ENCODE measurements around the gene LPCAT4. TPM values are rescaled to one million over a fixed set of nuclear protein-coding genes. Genes with fewer than 3 reads are reported as not detected.
"Not testable (repeated sequence)": the region's sequence is repeated elsewhere in the genome, so short reads cannot be mapped to it uniquely, and the experiment has no call there.

LPCAT4 gene
- total RNA-seq, 1 donor from 2014 or later, result 113 TPM

DNA sequence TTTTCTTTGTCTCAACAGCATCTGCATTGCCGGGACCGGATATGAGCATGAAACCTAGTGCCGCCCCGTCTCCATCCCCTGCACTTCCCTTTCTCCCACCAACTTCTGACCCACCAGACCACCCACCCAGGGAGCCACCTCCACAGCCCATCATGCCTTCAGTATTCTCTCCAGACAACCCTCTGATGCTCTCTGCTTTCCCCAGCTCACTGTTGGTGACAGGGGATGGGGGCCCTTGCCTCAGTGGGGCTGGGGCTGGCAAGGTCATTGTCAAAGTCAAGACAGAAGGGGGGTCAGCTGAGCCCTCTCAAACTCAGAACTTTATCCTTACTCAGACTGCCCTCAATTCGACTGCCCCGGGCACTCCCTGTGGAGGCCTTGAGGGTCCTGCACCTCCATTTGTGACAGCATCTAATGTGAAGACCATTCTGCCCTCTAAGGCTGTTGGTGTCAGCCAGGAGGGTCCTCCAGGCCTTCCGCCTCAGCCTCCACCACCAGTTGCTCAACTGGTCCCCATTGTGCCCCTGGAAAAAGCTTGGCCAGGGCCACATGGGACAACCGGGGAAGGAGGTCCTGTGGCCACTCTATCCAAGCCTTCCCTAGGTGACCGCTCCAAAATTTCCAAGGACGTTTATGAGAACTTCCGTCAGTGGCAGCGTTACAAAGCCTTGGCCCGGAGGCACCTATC is 18.9 kb downstream of the LPCAT4 start:
- no peak overlapping the region for H3K27ac ChIP-seq
- H3K4me1 ChIP-seq, result no peaks in the 10 kb centered on the region
- intact Hi-C loops (cut with DNase I), result loop anchor here (10.0 kb wide), 1 partner anchor 293 kb away; no protein-coding TSS in a partner anchor
- no peak for DNase-seq (ENCODE audit: low spot score in 2 of 2)
- TF ChIP-seq, protein P1, sequence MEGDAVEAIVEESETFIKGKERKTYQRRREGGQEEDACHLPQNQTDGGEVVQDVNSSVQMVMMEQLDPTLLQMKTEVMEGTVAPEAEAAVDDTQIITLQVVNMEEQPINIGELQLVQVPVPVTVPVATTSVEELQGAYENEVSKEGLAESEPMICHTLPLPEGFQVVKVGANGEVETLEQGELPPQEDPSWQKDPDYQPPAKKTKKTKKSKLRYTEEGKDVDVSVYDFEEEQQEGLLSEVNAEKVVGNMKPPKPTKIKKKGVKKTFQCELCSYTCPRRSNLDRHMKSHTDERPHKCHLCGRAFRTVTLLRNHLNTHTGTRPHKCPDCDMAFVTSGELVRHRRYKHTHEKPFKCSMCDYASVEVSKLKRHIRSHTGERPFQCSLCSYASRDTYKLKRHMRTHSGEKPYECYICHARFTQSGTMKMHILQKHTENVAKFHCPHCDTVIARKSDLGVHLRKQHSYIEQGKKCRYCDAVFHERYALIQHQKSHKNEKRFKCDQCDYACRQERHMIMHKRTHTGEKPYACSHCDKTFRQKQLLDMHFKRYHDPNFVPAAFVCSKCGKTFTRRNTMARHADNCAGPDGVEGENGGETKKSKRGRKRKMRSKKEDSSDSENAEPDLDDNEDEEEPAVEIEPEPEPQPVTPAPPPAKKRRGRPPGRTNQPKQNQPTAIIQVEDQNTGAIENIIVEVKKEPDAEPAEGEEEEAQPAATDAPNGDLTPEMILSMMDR (IDR thresholded peaks at IDR 0.05), result no peak
- no peaks in the 10 kb centered on the region for H3K27me3 ChIP-seq
- no peaks in the 10 kb centered on the region for H3K36me3 ChIP-seq
- H3K4me3 ChIP-seq, result no peak overlapping the region
- H3K9me3 ChIP-seq, result no peaks in the 10 kb centered on the region

DNA sequence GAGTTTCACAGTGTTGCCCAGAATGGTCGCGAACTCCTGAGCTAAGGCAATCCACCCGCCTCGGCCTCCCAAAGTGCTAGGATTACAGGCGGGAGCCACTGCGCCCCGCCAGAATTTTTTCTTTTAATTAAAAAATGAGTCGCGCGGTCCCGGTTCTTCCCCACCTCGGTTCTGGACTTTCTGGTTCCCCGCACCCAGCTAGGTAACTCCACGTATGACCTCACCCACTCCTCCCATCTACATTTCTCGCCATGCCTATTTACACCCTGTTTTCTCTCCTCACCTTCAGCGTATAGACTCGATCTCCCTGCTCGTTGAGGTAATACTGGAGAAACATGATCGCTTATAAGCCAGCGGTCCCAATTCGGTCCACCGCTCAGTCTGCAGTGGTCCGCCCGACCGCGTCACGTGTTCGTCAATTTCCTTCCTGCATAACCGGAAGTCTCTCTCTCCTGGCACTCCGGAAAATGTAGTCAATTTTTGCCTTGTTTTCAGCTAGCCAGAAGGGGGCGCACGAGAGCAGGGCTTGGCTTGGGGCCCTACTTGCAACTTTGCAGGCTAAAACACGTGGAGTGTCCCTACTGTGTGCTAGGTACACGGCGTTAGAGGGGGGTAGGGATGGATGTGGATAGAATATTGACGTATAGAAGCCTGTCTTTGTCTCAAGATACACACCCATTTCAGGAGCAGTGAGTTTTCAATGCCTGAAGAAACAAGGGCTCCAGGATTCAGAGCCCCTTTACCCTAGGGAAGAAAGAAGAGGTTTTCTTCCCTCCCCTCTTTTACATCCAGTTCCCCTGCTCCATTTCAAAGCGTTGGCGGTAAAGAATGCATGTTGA is 24.0 kb downstream of the LPCAT4 start, which contains the start of the genes NOP10 and NUTM1:
Gene NOP10 (minus strand): TSS at position 400 of the 839 bp plus-strand sequence. CDS start 63 bp downstream, at position 337.
Gene NUTM1 (plus strand): TSS at position 579 of the 839 bp plus-strand sequence. CDS start 382 bp downstream, outside the sequence.
- Histone ChIP-seq H3K9me3 (no peaks in the 10 kb centered on the region), H3K27ac (peak within 1 kb of the TSS; percentile 71 to 87), H3K4me3 (peak within 1 kb of the TSS; percentile 67 to 77), H3K27me3 (no peaks in the 10 kb centered on the region), H3K4me1 (peaks cover 7 to 13% of the 10 kb centered on the region in 2 donors), H3K36me3 (peaks cover 3 to 8% of the 10 kb centered on the region in 2 donors)
- peak; percentile 63 to 95 for DNase-seq (ENCODE audit: low spot score in 2 of 2)
- intact Hi-C loops (cut with DNase I), result loop anchor here (1.0 to 10.0 kb wide), 4 partner anchors 24 to 288 kb away; partner anchors contain the start of genes EMC7, LPCAT4 and PGBD4
- TF ChIP-seq, protein P1 (IDR thresholded peaks at IDR 0.05), result peak; percentile 93 to 96 (median 95)

DNA sequence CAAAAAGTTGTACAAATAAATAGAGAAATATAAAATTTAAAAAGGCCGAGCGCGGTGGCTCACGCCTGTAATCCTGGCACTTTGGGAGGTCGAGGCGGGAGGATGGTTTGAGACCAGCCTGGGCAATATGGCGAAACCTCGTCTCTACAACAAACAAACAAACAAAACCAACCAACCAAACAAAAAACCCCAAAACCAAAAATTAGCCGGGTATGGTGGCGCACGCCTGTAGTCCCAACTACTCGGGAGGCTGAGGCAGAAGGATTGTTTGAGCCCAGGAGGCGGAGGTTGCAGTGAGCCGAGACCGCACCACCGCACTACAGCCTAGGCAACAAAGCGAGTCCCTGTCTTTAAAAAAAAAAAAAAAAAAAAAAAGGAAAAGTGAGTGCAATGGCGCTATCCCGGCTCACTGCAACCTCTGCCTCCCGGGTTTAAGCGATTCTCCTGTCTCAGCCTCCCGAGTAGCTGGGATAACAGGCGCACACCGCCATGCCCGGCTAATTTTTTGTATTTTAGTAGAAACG is 24.7 kb downstream of the LPCAT4 start:
- Histone ChIP-seq H3K27ac (peak overlapping the region; percentile 71 to 87), H3K4me1 (peaks cover 7 to 13% of the 10 kb centered on the region in 2 donors), H3K4me3 (peak overlapping the region; percentile 67 to 77)
- not testable (repeated sequence) for DNase-seq (ENCODE audit: low spot score in 2 of 2); H3K36me3 ChIP-seq; H3K9me3 ChIP-seq; H3K27me3 ChIP-seq
- intact Hi-C loops (cut with DNase I), result loop anchor here (5.0 to 10.0 kb wide), 2 partner anchors 240 to 287 kb away; partner anchors contain the start of genes EMC7 and PGBD4

DNA sequence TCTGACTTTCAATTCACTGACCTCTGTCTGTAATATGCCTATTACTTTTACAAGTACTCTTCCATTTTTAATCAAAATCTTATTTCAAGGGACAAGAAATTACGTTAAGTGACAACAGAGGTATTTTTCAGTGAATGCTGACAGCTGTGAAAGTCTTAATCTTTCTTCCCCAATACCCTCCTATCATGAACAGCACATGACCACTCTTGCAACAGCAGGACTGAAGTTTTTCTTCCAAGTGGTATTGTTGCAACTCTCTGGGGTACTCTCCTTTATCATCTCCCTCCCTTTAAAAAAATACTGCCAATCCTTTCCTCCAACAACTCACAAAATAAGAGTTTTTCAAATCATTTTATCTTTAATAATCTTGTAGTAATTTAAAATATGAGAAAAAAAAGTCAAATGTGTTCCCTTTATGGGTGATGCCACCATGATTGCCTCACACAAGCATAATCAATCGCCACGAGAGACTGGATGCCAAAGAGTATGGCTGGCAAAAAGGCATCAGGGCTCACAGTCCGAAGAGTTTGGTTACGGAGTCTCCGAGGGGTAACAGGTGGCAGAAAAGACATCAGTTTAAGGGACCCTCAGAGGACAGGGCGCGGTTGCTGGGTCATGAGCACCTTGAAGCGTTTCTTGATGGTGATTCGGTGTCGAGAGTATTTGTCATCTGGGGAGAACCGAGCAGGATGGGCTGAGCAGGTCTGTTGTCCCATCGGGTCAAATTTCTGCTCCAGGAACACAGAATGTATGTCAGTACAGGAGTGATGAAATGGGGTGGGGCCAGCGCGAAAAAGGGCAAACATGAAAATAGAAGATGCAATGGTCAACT is 25.4 kb downstream of the LPCAT4 start:
- no peak overlapping the region for H3K27ac ChIP-seq
- H3K4me1 ChIP-seq, result peaks cover 10 to 13% of the 10 kb centered on the region in 2 donors
- no peaks in the 10 kb centered on the region for H3K27me3 ChIP-seq
- intact Hi-C loops (cut with DNase I), result loop anchor here (5.0 to 10.0 kb wide), 2 partner anchors 239 to 287 kb away; partner anchors contain the start of genes EMC7 and PGBD4
- H3K4me3 ChIP-seq, result peak overlapping the region; percentile 67 to 77
- peaks cover 3 to 8% of the 10 kb centered on the region in 2 donors for H3K36me3 ChIP-seq
- no peaks in the 10 kb centered on the region for H3K9me3 ChIP-seq
- TF ChIP-seq, protein P1 (IDR thresholded peaks at IDR 0.05), result no peak
- no peak for DNase-seq (ENCODE audit: low spot score in 2 of 2)

DNA sequence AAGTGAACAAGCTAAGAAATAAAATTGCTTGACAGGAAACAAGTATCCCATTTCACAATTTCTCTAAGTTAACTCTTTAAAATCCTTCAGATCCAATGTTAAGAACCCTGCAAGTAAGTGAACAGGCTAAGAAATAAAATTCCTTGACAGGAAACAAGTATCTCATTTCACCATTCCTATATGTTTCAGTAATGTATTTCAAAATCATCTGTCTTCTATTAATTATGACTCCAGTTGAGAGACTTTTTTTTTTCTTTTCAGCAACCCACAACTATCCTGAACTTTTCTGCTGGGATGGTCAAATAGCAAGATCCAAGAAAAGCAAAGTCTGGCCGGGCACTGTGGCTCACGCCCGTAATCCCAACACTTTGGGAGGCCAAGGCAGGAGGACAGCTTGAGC is 27.1 kb downstream of the LPCAT4 start:
- DNase-seq (ENCODE audit: low spot score in 2 of 2), result no peak
- TF ChIP-seq, protein P1 (IDR thresholded peaks at IDR 0.05), result no peak
- no peak overlapping the region for H3K4me3 ChIP-seq

More for the DNA sequence above, 27.1 kb downstream of the LPCAT4 start:
- intact Hi-C loops (cut with DNase I), result loop anchor here (2.0 to 10.0 kb wide), 4 partner anchors 115 to 285 kb away; partner anchors contain the start of genes EMC4, EMC7 and PGBD4
- H3K9me3 ChIP-seq, result no peaks in the 10 kb centered on the region
- H3K4me1 ChIP-seq, result peaks cover 10 to 15% of the 10 kb centered on the region in 2 donors
- no peak overlapping the region for H3K27ac ChIP-seq
- H3K36me3 ChIP-seq, result peaks cover 3 to 8% of the 10 kb centered on the region in 2 donors
- H3K27me3 ChIP-seq, result no peaks in the 10 kb centered on the region

Data from ascending aorta (tissue), 2 donors.